CD4-positive, alpha-beta T cell (primary cell): ENCODE data around the gene MCTP2. TPM values are rescaled to one million over a fixed set of nuclear protein-coding genes. Genes with fewer than 3 reads are reported as not detected.

Experiments used
- ATAC-seq: fragments of 200-7000 bp; cut with Tn5 transposase; one replicate; pipeline ENCODE4 v1.10.0; 2022; ENCODE audit warnings: mild to moderate bottlenecking; ENCODE audit not compliant: poor library complexity
- CTCF ChIA-PET: fragments of 350-600 bp; sonication (Branson Sonifier 250); formaldehyde crosslinking; loops from one replicate; lab custom pipeline; 2021; ENCODE audit warnings: antibody characterized with exemption, inconsistent platforms; lab: Charles Lee
- POLR2A ChIA-PET: fragments of 350-600 bp; sonication (Branson Sonifier 250); formaldehyde crosslinking; loops from one replicate; lab custom pipeline; 2021; ENCODE audit warnings: antibody characterized with exemption, inconsistent platforms; lab: Charles Lee
- DNase-seq, 14 experiments: peaks; one replicate each; pipeline ENCODE4 v3.0.0-alpha.2; 2013 to 2020; ENCODE audit warnings: mixed read lengths in 2 of 14
- H3K27ac ChIP-seq, 2 donors: one replicate each; pipeline versions ENCODE4 v1.5.1 to v1.7.0; 2013; ENCODE audit warnings: low read length in 2 of 2, low read depth in 1 of 2, mild to moderate bottlenecking in 1 of 2
- H3K27me3 ChIP-seq, 2 experiments: 1 replicate in 1 of 2; 2 replicates in 1 of 2; pipeline versions ENCODE4 v1.6.1 to v1.7.0; 2013; ENCODE audit warnings: low read length in 2 of 2, control low read depth in 1 of 2, mild to moderate bottlenecking in 1 of 2, moderate library complexity in 1 of 2; ENCODE audit not compliant: insufficient read depth in 2 of 2, control insufficient read depth in 1 of 2
- H3K36me3 ChIP-seq: one replicate; pipeline ENCODE4 v1.6.1; 2013; ENCODE audit warnings: low read length, control low read depth; ENCODE audit not compliant: insufficient read depth
- H3K4me1 ChIP-seq: one replicate; pipeline ENCODE4 v1.6.1; 2013; ENCODE audit warnings: low read length, control low read depth; ENCODE audit not compliant: insufficient read depth
- H3K4me3 ChIP-seq: one replicate; pipeline ENCODE4 v1.5.1; 2013; ENCODE audit warnings: mild to moderate bottlenecking, low read length, moderate library complexity
- H3K9me3 ChIP-seq, 2 experiments: 1 replicate in 1 of 2; 2 replicates in 1 of 2; pipeline versions ENCODE4 v1.6.1 to v1.7.0; 2013; ENCODE audit warnings: low read length in 2 of 2, mild to moderate bottlenecking in 2 of 2, control low read depth in 1 of 2, moderate library complexity in 1 of 2; ENCODE audit not compliant: control insufficient read depth in 1 of 2, insufficient read depth in 1 of 2
- H3K27ac Mint-ChIP-seq: one replicate; pipeline ENCODE4 v1.8.0; 2020; ENCODE audit warnings: mixed read lengths
- H3K27me3 Mint-ChIP-seq: one replicate; pipeline ENCODE4 v1.8.0; 2021; ENCODE audit warnings: mixed read lengths
- H3K36me3 Mint-ChIP-seq: one replicate; pipeline ENCODE4 v1.8.0; 2021; ENCODE audit warnings: low read depth, mixed read lengths
- H3K4me1 Mint-ChIP-seq: one replicate; pipeline ENCODE4 v1.8.0; 2021; ENCODE audit warnings: low read depth, mixed read lengths
- H3K4me3 Mint-ChIP-seq: one replicate; pipeline ENCODE4 v1.8.0; 2020; ENCODE audit warnings: mild to moderate bottlenecking, mixed read lengths
- H3K9me3 Mint-ChIP-seq: one replicate; pipeline ENCODE4 v1.8.0; 2020; ENCODE audit warnings: mixed read lengths
- CTCF ChIP-seq: fragments of 200-600 bp; IDR thresholded peaks from one replicate; pipeline ENCODE4 v1.8.0; 2022; ENCODE audit warnings: antibody characterized with exemption, mild to moderate bottlenecking
- intact Hi-C, 2 experiments: fragments of 100-400 bp; cut with DNase I in 1 of 2; cut with micrococcal nuclease in 1 of 2; formaldehyde crosslinking; loops; one replicate each; pipeline versions ENCODE4 v1.15.1 to v1.9.0; 2023 to 2025; cut with DNase I, micrococcal nuclease
- total RNA-seq, 174 experiments: library from RNA in 2 of 174; stranded (reverse) in 2 of 174; gene quantifications; one replicate each; pipeline ENCODE4 v1.2.3 and lab custom pipeline; 2021 to 2026

The MCTP2 gene
- total RNA-seq, 2 experiments from 2014 or later: 8.0 to 10.8 TPM

- Histone ChIP-seq H3K27me3 (no peaks in the 10 kb centered on the region), H3K9me3 (no peaks in the 10 kb centered on the region), H3K4me1 (peaks cover 3% of the 10 kb centered on the region), H3K27ac (no peak overlapping the region), H3K36me3 (no peaks in the 10 kb centered on the region), H3K4me3 (no peak overlapping the region)
- Mint-ChIP-seq H3K27me3 (no peaks in the 10 kb centered on the region), H3K9me3 (no peaks in the 10 kb centered on the region), H3K27ac (no peak overlapping the region), H3K4me1 (peaks cover 14% of the 10 kb centered on the region), H3K4me3 (no peak overlapping the region), H3K36me3 (no peaks in the 10 kb centered on the region)
- DNase-seq: no peak
- CTCF ChIA-PET: no interaction called here
- ATAC-seq: no peak
- POLR2A ChIA-PET: no interaction called here
- TF ChIP-seq CTCF: no peak
- intact Hi-C loops: no loop called here
Observed at GRCh38 chr15:94265982-94266381, 34.6 kb downstream of the MCTP2 start.

GRCh38 chr15:94266789-94267188, 35.4 kb downstream of the MCTP2 start:
- no peaks in the 10 kb centered on the region for H3K9me3 Mint-ChIP-seq
- Histone ChIP-seq H3K4me1 (peaks cover 3% of the 10 kb centered on the region), H3K27ac (no peak overlapping the region), H3K36me3 (no peaks in the 10 kb centered on the region), H3K9me3 (no peaks in the 10 kb centered on the region), H3K27me3 (no peaks in the 10 kb centered on the region), H3K4me3 (no peak overlapping the region)
- DNase-seq (no peak), ATAC-seq (no peak)
- POLR2A ChIA-PET: no interaction called here
- H3K27me3 Mint-ChIP-seq: no peaks in the 10 kb centered on the region
- intact Hi-C loops: no loop called here
- H3K27ac Mint-ChIP-seq: no peak overlapping the region
- CTCF ChIA-PET: no interaction called here
- H3K4me3 Mint-ChIP-seq: no peak overlapping the region
- H3K36me3 Mint-ChIP-seq: no peaks in the 10 kb centered on the region
- no peak for TF ChIP-seq CTCF
- H3K4me1 Mint-ChIP-seq: peaks cover 14% of the 10 kb centered on the region

- H3K27ac Mint-ChIP-seq: no peak overlapping the region
- no peak overlapping the region for H3K27ac ChIP-seq
- no peaks in the 10 kb centered on the region for H3K9me3 ChIP-seq
- H3K36me3 ChIP-seq: no peaks in the 10 kb centered on the region
- no peak for DNase-seq
- no peak for TF ChIP-seq CTCF
- H3K4me3 Mint-ChIP-seq: no peak overlapping the region
- H3K4me1 Mint-ChIP-seq: peaks cover 9% of the 10 kb centered on the region
- intact Hi-C loops: no loop called here
- peaks cover 3% of the 10 kb centered on the region for H3K4me1 ChIP-seq
- ChIA-PET CTCF (no interaction called here), POLR2A (no interaction called here)
- H3K4me3 ChIP-seq: no peak overlapping the region
- ATAC-seq: no peak
- H3K9me3 Mint-ChIP-seq: no peaks in the 10 kb centered on the region
- no peaks in the 10 kb centered on the region for H3K27me3 ChIP-seq
- no peaks in the 10 kb centered on the region for H3K36me3 Mint-ChIP-seq
- no peaks in the 10 kb centered on the region for H3K27me3 Mint-ChIP-seq
Observed at GRCh38 chr15:94269954-94270353, 38.6 kb downstream of the MCTP2 start.
